HG02938 (cell line): ENCODE data around the gene AGRP.
"Not testable (repeated sequence)": the region's sequence is repeated elsewhere in the genome, so short reads cannot be mapped to it uniquely, and the experiment has no call there.

ENCODE experiments used
- ATAC-seq: cut with Tn5 transposase; IDR thresholded peaks from one replicate; pipeline ENCODE4 v1.9.1; 2021; ENCODE audit warnings: mild to moderate bottlenecking, moderate library complexity; ENCODE audit not compliant: unreplicated experiment

Gene AGRP

DNA sequence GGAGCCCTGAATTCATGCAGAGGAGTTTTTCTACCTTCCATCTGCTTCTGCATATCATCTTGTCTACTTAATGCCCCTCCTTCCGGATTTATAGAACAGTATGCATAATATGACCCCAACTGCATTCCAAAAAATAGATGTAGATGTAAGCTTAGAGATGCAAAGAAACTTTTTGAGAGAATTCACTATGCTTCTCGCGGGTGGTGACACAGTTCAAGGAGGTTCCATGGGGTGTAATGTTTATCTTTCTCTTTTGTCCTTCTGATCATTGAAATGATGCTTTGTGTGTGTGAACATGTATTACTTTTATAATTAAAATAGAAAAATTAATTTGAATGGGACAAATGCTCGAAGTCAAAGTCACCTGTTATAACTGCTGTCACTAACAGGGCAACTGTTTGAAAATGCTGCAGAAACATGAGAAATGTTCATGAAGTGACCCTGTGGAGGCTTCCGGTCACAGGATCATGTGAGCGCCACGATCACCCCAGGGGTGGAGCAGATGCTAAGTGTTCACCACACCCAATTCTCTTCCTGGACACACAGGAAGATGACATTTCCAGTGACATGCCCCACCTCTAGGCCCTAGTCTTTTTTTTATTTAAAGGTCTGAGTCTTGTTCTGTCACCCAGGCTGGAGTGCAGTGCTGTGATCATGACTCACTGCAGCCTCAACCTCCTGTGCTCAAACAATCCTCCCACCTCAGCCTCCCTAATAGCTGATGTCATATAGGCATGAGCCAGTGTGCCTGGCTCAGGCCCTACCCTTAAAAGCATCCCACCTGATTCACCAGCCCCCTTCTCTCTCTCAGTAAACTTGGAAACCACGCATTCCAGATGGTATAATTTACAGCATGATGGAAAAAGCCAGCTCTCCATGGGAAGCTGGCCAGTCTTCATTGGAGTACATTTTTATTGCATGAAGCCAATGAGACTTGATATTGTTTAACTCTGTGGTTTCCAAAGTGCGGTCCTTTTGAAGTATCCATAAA lies 21.0 kb upstream of the AGRP start:
- ATAC-seq: no peak

DNA sequence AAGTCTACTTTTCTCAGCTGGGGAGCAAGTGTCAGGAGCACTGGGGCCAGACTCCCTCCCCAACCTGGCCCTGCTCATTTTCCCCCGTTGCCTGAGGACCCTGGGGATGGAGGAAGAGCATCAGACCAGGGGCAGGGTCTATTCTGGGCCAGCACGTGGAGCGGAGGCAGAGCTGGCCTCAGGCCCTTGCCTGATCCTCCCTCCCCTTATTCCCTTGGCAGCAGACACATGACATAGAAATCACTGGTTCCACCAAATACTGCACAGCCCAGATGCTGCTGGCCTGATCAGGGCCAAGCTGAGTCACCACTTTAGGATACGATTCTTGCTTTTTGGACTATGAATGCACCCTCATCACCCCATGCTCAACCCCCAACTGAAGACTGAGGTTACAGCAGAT lies 15.8 kb upstream of the AGRP start:
- ATAC-seq: no peak

DNA sequence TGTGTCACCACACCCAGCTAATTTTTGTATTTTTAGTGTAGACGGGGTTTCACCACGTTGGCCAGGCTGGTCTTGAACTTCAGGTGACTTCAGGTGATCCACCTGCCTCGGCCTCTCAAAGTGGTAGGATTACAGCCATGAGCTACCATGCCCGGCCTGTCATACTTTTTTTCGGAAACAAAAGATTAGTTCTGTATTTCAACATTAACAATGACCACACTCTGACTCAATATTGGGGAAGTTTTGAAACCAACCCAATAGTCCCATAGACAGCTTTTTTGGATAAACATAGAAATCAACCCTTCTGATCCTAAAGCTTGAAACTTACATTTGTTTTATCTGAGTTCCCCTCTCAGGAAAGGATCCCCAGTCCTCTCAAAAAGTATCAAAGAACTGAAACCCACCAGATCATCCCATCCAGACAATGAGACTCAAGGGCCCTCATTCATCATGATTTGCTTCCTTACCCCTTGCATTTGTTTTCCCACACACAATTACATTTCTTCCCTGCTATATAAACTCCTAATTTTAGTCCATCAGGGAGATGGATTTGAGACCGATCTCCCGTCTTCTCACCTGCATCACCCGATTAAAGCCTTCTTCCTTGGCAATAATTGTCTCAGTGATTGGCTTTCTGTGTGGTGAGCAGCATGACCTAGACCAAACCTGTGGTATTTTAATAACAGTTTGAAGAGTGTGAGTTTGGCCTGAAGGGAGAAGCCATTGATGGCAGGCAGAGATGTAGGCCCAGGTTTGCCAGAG lies 7.2 kb upstream of the AGRP start:
- ATAC-seq: no peak

DNA sequence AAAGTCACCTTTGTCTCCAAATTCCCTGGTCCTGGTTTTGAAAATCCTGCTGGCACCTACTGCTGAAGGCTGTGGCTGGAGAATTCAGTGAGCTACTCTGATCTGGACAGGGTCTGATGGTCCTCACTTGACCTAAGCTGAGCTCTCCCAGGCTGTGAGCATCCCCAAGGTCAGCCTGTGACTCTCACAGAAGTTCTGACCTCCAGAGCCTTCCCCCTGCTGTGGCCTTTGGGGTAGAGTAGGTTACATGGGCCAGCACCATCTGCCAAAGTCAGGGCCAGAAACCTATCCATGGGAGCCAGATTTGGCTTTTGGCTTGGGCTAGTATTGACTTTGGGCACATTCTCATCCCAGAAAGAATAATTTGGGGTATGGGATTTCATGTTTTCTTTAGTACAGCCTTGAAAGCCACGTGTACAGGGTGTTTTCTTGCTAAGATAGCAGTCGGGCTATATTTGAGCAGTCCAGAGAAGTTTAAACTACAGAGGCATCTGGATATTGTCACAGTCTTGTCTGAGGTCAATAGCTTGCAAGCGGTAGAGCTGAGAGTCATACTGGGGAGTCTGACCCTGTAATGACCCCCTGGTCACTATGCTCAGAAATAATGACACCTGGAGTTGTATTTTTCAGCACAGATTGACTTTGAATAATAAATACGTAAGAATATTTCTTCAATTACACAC lies 6.2 kb upstream of the AGRP start:
- ATAC-seq: no peak

DNA sequence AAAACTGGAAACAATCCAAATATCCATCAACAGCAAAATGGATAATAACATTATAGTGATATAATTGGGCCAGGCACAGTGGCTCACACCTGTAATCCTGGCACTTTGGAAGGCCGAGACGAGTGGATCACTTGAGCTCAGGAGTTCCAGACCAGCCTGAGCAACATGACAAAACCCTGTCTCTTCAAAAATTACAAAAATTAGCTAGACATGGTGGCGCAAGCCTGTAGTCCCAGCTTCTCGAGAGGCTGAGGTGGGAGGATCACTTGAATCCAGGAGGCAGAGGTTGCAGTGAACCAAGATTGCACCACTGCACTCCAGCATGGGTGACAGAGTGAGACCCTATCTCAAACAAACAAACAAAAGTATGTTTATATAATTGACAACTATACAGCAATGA lies 4.2 kb upstream of the AGRP start:
- not testable (repeated sequence) for ATAC-seq

DNA sequence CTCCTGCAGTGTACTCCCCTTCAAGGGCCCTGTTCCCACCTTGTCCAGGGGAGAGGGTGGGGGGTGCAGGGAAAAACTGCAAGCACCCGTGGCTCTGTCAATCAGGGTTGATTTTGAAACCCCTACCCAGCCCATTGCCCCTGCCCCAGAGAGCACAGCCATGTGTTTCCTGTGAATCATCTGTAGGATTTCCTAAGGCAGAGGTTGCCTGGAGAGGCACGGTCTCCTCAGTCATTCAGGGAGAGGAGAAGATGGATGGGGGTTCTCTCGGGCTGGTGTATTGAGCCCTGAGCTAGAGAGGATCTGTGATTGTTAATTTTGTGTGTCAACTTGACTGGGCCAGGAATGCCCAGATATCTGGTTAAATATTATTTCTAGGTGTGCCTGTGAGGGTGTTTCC lies 3.5 kb upstream of the AGRP start:
- ATAC-seq: no peak

DNA sequence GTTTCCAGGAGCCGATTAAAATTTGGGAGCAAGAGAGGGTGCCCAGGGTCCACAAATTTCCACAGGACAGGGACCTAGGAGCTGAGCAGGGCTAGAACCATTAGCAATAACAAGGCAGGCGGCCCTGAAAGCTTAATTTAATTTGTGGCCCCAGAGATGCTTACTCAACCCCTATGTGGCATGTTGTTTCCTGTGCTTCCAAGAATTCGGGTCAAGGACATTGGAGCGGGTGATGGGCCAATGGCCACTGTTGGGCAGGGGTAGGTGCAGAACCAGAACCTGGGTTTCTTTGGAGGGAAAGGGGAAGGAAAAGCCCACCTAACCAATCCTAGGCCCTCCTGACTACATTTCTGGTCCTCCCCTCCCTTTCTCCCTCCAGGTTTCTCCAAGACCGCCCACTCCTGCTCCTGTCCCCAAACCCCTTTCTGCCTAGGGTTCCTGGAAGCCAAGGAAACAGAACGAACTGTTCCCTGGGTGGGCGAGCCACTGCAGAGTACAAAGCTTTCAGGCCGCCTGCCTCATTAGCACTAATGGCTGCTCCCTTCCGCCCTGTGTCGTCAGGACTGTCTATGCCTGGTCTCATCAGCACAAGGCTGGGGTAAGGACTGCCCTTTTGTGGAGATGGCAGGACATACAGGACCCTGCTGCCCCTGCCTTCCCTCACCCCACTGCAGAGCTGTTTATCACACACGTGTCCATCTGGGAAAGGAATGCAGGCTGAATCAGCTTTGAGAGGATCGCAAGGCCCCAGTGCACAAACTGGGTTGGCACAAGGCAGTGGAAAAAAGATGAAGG lies 581 bp upstream of the AGRP start:
- no peak for ATAC-seq

DNA sequence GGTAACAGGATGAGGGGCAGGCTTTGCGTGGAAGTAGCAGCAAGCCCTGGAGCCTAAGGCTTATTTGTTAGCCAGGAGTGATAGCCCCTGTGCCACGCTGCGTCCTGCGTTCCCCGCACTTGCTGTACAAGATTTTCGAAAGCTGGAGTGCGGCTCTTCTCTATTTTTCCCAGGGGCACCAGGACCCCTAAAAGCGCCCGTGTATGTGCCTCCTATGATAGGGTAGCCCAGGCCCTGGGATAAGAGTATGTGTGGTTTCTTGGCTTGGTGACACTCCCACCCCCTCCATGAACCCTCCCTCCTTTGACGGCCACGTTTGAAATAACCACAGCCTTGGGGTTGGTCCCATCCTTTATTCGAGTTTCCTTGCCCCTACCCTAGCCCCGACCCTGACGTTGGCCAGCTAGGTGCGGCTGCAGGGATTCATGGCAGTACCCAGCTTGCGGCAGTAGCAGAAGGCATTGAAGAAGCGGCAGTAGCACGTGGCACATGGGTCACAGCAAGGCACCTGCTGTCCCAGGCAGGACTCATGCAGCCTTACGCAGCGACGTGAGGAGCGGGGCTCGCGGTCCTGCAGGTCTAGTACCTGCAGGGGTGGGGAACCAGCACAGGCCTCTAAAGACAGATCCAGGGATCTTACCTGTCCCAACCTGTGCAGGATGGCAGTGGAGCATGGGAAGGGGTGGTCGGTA lies 968 bp downstream of the AGRP start:
- no peak for ATAC-seq

DNA sequence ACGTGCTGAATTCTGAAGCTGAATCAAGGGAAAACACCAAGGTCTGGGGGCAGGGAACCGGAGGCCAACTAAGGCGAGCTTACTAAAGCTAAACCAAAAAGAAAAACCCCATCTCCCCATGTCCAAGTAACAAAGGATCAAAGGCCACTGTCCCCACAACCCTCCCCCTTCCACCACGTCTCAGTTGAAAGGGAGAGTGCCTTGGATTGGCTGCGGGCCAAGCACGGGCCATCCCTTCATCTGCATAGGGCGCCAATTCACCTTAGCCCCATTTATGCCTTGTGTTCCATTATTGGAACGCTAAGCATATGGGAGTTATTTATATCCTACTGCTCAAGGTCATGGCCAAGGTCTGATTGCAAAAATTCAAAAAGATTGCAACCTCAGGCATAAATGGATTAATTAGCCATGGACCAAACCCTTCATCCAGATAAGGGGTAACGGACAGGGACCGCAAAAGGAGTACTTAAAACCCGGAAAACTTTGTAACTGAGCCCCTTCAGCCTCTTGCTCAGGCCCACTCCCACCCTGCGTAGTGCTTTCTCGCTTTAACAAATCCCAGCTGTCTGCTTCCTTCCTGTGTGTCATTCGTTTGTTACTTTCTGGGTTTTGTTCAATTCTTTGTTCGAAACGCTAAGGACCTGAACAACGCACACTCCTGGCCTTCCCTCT lies 1.6 kb downstream of the AGRP start:
- ATAC-seq: no peak

DNA sequence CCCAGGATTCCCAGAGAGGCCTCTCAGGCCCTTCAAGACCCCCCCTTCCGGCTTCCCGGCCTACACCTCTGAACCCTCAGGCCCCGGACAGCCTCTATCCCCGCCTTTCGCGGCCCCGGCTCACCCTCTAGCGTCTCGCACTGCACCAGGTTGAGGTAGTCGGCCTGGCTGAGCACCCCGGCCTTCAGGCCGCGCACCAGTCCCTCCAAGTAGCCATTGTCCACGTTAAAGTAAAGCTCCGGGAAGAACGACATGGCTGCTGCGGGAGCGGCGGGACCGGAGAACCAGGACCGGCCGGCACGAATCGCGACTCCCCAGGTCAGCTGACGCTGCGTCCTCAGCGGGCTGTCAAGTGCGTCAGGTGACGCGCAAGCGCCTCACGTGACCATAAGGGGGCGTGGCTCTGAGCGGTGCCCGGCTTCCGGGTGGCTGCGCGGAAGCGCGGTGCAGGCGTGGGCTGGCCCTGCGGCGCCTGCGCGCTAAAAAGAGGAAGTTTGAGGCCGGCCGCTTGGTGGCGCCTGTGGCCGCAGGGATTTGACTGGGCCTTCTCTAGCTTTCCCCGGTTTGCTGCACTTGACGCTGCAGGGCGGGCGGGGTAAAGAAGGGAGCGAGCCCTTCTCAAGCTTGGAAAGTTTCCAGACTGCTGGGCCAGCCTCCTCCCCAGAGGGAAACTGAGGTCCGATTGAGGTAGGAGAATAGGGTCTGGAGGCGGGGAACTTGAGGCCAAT lies 2.4 kb downstream of the AGRP start, which contains the start of gene ATP6V0D1:
Gene ATP6V0D1, minus strand, starts transcription at position 325 of the 728 bp plus-strand sequence. Its CDS starts 71 bp downstream, at position 254.
- peak; percentile 80 for ATAC-seq

DNA sequence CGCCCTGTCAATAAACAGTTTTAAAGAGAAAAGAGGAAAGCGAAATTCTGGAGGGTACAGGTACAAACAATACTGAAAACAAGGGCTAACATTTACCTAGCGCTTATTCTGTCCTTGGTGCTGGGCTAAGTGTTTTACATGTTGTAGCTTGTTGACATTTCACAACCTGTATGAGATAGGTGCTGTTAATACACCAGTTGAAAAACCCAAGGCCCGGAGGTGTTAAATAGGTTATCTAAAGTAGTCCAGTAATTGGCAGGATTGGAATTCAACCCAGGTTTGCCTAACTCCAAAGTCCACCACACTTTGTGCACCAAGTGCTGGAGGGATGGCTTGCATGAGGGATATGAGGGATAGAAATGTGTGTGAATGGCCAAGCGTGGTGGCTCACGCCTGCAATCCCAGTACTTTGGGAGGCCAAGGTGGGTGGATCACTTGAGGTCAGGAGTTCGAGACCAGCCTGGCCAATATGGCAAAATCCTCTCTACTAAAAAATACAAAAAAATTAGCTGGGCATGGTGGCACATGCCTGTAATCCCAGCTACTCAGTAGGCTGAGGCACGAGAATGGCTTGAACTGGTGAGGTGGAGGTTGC lies 5.3 kb downstream of the AGRP start:
- no peak for ATAC-seq

DNA sequence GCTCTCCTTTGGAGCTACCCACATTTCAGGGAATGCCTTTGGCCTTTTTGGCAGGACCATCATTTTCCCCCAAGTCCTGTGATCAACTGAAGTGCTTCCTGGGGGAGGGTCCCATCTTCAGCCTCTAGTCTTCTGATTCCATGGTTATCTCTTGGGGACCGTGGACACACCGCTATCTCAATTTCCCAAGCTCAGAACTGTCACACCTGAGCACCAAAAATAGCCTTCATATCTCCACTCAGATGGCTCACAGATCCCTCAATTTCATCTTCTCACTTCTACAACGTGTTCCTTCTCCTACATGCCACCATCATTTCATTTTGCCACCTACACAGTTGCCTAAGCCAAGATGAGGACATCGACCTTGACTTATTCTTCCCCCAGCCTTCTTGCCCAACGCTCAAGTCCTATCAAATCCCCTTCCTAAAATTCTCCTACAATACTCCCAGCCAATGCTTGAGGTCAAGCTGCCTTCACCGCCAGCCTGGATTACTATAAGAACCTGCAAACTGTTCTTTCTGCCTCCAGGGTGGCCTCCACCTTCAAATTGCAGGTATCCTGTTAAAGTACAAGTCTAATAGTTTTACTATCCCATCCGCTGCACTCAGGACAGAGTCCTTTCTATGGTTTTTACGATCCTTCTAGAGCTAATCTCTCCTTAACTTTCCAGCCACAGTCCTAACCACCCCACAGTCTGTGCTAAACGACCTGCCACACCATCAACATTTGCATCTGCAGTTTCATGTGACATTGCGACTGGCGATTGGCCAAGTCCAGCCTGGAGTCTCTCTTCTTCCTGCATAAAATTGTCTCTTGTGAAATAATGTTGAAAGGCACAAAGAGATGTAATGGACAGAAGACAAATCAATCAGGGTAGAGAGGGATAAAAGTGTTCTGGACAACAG lies 8.5 kb downstream of the AGRP start:
- no peak for ATAC-seq

DNA sequence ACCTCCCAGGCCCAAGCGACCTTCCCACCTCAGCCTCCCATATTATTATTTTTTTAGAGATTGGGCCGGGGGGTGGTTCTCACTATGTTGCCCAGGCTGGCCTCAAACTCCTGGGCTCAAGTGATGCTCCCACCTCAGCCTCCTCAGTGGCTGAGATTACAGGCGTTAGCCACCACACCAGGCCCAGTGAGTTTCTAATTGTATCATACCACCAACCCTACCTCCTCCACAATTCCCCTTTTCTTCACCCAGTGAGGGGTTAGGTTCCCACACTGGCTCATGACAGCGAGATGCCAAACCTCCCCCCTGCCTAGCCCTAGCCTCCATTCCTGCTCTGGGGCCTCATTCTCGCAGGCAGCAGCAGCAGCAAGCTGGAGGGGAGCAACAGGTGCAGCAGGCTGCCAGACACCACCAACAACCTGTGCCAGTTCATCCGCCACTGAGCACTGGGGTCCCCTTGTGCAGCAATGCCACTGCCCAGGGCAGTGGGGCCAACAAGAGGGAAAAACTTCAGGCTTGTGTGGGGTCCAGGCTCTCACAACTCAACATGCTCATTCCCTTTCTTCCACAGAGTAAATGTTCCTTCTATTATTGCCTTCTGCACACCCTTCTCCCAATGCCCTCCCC lies 11.5 kb downstream of the AGRP start:
- ATAC-seq: no peak

DNA sequence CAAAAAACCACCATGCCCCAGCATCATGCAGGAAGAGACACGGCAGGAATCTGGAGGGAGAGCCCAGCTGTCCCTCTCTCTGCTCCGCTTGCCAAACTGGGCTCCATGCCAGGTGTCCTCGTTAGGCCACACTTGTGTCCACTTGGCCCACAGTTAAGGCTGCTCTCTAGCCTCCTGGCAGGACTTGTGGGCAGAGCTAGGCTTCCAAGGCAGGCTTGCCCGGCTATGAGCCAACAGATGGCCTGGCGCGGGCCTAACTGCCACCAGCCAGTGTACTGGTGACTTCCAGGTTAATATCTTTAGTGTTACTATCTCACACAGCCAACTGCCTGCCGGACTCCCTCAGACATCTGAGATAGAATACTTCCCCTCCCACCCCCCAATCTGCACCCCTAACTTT lies 13.0 kb downstream of the AGRP start:
- ATAC-seq: no peak

DNA sequence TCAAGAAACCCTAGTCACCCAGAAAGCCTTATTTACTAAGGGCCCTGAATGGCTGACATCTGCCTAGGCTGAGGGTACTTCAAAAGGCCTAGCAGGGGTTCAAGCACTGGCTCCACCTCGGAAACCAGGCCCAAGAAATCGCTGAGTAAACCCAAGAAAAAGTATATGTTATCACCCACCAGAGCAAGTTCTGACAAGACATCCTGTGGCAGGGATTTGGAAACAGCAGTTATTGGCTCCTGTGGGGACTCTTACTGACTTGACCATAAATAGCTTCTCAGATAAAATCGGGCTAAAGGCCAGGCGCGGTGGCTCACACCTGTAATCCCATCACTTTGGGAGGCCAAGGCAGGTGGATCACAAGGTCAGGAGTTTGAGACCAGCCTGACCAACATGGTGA lies 14.6 kb downstream of the AGRP start:
- ATAC-seq: no peak

DNA sequence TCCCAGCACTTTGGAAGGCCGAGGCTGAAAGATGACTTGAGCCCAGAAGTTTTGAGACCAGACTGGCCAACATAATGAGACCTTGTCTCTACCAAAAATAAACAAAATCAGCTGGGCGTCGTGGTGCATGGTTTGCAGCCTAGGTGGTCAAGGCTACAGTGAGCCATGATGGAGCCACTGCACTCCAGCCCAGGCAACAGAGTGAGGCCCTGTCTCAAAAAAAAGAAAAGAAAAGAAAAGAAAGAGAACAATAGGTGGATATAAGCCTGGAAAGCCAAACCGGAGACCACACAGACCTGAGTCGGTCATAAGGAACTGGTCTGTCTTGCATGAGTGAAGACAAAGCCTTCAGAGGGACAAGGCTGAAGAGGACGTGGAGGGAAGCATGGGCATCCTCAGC lies 16.8 kb downstream of the AGRP start:
- no peak for ATAC-seq

DNA sequence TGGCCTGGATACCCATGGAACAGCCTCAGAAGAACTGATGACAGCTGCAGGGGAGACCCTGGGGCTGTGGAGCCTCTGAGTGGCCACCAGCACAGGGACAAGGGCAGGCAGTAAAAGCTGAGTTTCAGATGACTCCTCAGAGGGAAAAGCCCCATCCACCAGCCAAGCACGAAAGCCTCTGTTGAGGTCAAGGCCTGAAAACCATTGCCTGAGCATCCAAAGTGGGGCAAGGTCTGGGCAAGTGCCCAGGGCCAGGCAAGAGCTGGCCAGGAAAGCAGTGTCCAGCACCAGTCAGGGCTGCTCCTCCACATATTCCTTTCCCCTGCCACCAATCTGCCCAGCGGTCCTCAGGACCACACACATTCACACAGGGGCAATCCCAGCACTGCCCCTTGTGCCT lies 18.8 kb downstream of the AGRP start:
- ATAC-seq: no peak
